H9 (cell line): ENCODE data around the gene FHL3. TPM values are rescaled to one million over a fixed set of nuclear protein-coding genes. Genes with fewer than 3 reads are reported as not detected.

Experiments
- DNase-seq: peaks from one replicate; pipeline ENCODE4 v3.0.0-alpha.2; 2017
- H2AFZ ChIP-seq: one replicate; pipeline ENCODE4 v1.6.1; 2013; ENCODE audit warnings: mild to moderate bottlenecking, low read length, control low read depth, moderate library complexity
- H2AK5ac ChIP-seq: 2 replicates; pipeline ENCODE4 v1.6.1; 2013; ENCODE audit warnings: low read length, control low read depth, mixed read lengths; ENCODE audit not compliant: insufficient read length
- H2BK120ac ChIP-seq: one replicate; pipeline ENCODE4 v1.6.1; 2013; ENCODE audit warnings: low read depth, mild to moderate bottlenecking, low read length, control low read depth, inconsistent platforms; ENCODE audit not compliant: poor library complexity, severe bottlenecking
- H2BK12ac ChIP-seq: 2 replicates; pipeline ENCODE4 v1.6.1; 2013; ENCODE audit warnings: low read length, control low read depth, mixed read lengths, low read depth; ENCODE audit not compliant: insufficient read length
- H2BK15ac ChIP-seq: 2 replicates; pipeline ENCODE4 v1.6.1; 2013; ENCODE audit warnings: low read depth, low read length, control low read depth
- H2BK20ac ChIP-seq: one replicate; pipeline ENCODE4 v1.6.1; 2013; ENCODE audit warnings: low read depth, mild to moderate bottlenecking, low read length, control low read depth, inconsistent platforms; ENCODE audit not compliant: poor library complexity, severe bottlenecking
- H2BK5ac ChIP-seq: 2 replicates; pipeline ENCODE4 v1.6.1; 2013; ENCODE audit warnings: low read length, control low read depth, mixed read lengths; ENCODE audit not compliant: insufficient read length
- H3K14ac ChIP-seq: 2 replicates; pipeline ENCODE4 v1.6.1; 2013; ENCODE audit warnings: low read length, control low read depth; ENCODE audit not compliant: insufficient read depth
- H3K18ac ChIP-seq: 2 replicates; pipeline ENCODE4 v1.6.1; 2013; ENCODE audit warnings: low read depth, mild to moderate bottlenecking, mixed read lengths, low read length, control low read depth; ENCODE audit not compliant: insufficient read length
- H3K23ac ChIP-seq: 2 replicates; pipeline ENCODE4 v1.6.1; 2013; ENCODE audit warnings: low read length, control low read depth, mixed read lengths, low read depth; ENCODE audit not compliant: insufficient read length
- H3K23me2 ChIP-seq: 2 replicates; pipeline ENCODE4 v1.6.1; 2013; ENCODE audit warnings: low read depth, mild to moderate bottlenecking, mixed read lengths, low read length, control low read depth; ENCODE audit not compliant: insufficient read length, poor library complexity, severe bottlenecking
- H3K27ac ChIP-seq: 2 replicates; pipeline ENCODE4 v1.5.1; 2013; ENCODE audit warnings: low read length, control low read depth, mixed read lengths, low read depth; ENCODE audit not compliant: insufficient read length
- H3K27me3 ChIP-seq: 2 replicates; pipeline ENCODE4 v1.6.1; 2013; ENCODE audit warnings: low read length, control low read depth, inconsistent platforms; ENCODE audit not compliant: insufficient read depth
- H3K4ac ChIP-seq: 2 replicates; pipeline ENCODE4 v1.6.1; 2013; ENCODE audit warnings: low read depth, mild to moderate bottlenecking, control low read depth, inconsistent platforms, low read length, moderate library complexity
- H3K4me1 ChIP-seq: 2 replicates; pipeline ENCODE4 v1.6.1; 2013; ENCODE audit warnings: low read length, control low read depth, inconsistent platforms; ENCODE audit not compliant: insufficient read depth
- H3K4me2 ChIP-seq: 2 replicates; pipeline ENCODE4 v1.6.1; 2013; ENCODE audit warnings: low read length, control low read depth, mixed read lengths; ENCODE audit not compliant: insufficient read length, insufficient read depth
- H3K56ac ChIP-seq: 2 replicates; pipeline ENCODE4 v1.6.1; 2013; ENCODE audit warnings: low read depth, mild to moderate bottlenecking, mixed read lengths, low read length, control low read depth; ENCODE audit not compliant: insufficient read length
- H3K79me1 ChIP-seq: 2 replicates; pipeline ENCODE4 v1.6.1; 2013; ENCODE audit warnings: low read depth, mild to moderate bottlenecking, moderate library complexity, low read length, control low read depth, inconsistent platforms; ENCODE audit not compliant: insufficient read depth, poor library complexity, severe bottlenecking
- H3K79me2 ChIP-seq: 2 replicates; pipeline ENCODE4 v1.6.1; 2013; ENCODE audit warnings: low read length, control low read depth, inconsistent platforms; ENCODE audit not compliant: insufficient read depth
- H3K9ac ChIP-seq: 2 replicates; pipeline ENCODE4 v1.6.1; 2013; ENCODE audit warnings: low read length, control low read depth, mixed read lengths; ENCODE audit not compliant: insufficient read length; ENCODE audit errors: extremely low read depth
- H3K9me3 ChIP-seq: one replicate; pipeline ENCODE4 v1.6.1; 2013; ENCODE audit warnings: low read depth, low read length, inconsistent platforms; ENCODE audit not compliant: control insufficient read depth
- H3T11ph ChIP-seq: one replicate; pipeline ENCODE4 v1.6.1; 2013; ENCODE audit warnings: mild to moderate bottlenecking, low read length, control low read depth, inconsistent platforms
- H4K20me1 ChIP-seq: one replicate; pipeline ENCODE4 v1.6.1; 2013; ENCODE audit not compliant: control insufficient read depth, insufficient read length, insufficient read depth
- H4K5ac ChIP-seq: 2 replicates; pipeline ENCODE4 v1.6.1; 2013; ENCODE audit warnings: low read depth, mild to moderate bottlenecking, mixed read lengths, low read length, control low read depth; ENCODE audit not compliant: insufficient read length
- H4K8ac ChIP-seq: replicated peaks from 2 replicates; pipeline ENCODE4 v1.6.1; 2013; ENCODE audit warnings: low read length, control low read depth, mixed read lengths, low read depth; ENCODE audit not compliant: insufficient read length
- H4K91ac ChIP-seq: 2 replicates; pipeline ENCODE4 v1.6.1; 2013; ENCODE audit warnings: low read depth, mild to moderate bottlenecking, moderate library complexity, mixed read lengths, low read length, control low read depth; ENCODE audit not compliant: insufficient read length
- H3K27ac Mint-ChIP-seq, 3 experiments: 2 replicates in 2 of 3; 3 replicates in 1 of 3; pipeline ENCODE4 v1.8.0; 2020 to 2021; ENCODE audit warnings: mixed read lengths in 3 of 3, mild to moderate bottlenecking in 1 of 3, moderate library complexity in 1 of 3
- H3K27me3 Mint-ChIP-seq: 2 replicates; pipeline ENCODE4 v1.8.0; 2021; ENCODE audit warnings: low read depth, mild to moderate bottlenecking, moderate library complexity, mixed read lengths
- H3K36me3 Mint-ChIP-seq, 3 experiments: 2 replicates in 2 of 3; 3 replicates in 1 of 3; pipeline ENCODE4 v1.8.0; 2020 to 2021; ENCODE audit warnings: low read depth in 3 of 3, mixed read lengths in 3 of 3; ENCODE audit not compliant: insufficient read depth in 1 of 3
- H3K4me1 Mint-ChIP-seq, 2 experiments: 2 replicates each; pipeline ENCODE4 v1.8.0; 2020; ENCODE audit warnings: mixed read lengths in 2 of 2
- H3K4me3 Mint-ChIP-seq, 2 experiments: 2 replicates in 1 of 2; 3 replicates in 1 of 2; pipeline ENCODE4 v1.8.0; 2020 to 2021; ENCODE audit warnings: mild to moderate bottlenecking in 2 of 2, mixed read lengths in 2 of 2, moderate library complexity in 1 of 2
- H3K9me3 Mint-ChIP-seq, 2 experiments: 2 replicates in 1 of 2; 3 replicates in 1 of 2; pipeline ENCODE4 v1.8.0; 2020; ENCODE audit warnings: mild to moderate bottlenecking in 2 of 2, mixed read lengths in 2 of 2, moderate library complexity in 1 of 2
- CTCF ChIP-seq: fragments of 200-600 bp; sonication (generic); conservative IDR thresholded peaks from 3 replicates; pipeline ENCODE4 v1.8.0; 2021; ENCODE audit warnings: antibody characterized with exemption, mild to moderate bottlenecking
- WGBS: extraction: QIAGEN DNeasy Blood & Tissue Kit; methylation state at CpG from one replicate; pipeline ENCODE4 v1.1.7; 2013; ENCODE audit warnings: missing lambda C conversion rate, low lambda C conversion rate, mixed read lengths; ENCODE audit not compliant: insufficient read length; ENCODE audit errors: extremely low coverage; 5-methylcytosine and 5-hydroxymethylcytosine counted together
- total RNA-seq: library from RNA; stranded (reverse); gene quantifications from 2 replicates; pipeline ENCODE4 v1.2.1, GENCODE V29; 2021

The FHL3 gene
- total RNA-seq, 1 experiment from 2014 or later = 32.8 TPM

- no peak overlapping the region for H3K4ac ChIP-seq
- H3K27ac Mint-ChIP-seq = peak overlapping the region; percentile 94 to 98 (median 98)
- H3K4me1 Mint-ChIP-seq = peaks cover 52 to 57% of the 10 kb centered on the region in 2 experiments
- H2BK20ac ChIP-seq = no peak overlapping the region
- no peak overlapping the region for H3T11ph ChIP-seq
- no peak overlapping the region for H4K5ac ChIP-seq
- H3K56ac ChIP-seq = no peak overlapping the region
- no peak overlapping the region for H3K27ac ChIP-seq
- no peak overlapping the region for H2BK15ac ChIP-seq
- H3K9ac ChIP-seq = peak overlapping the region; percentile 2
- H4K20me1 ChIP-seq = no peaks in the 10 kb centered on the region
- H2BK5ac ChIP-seq = no peak overlapping the region
- no peak overlapping the region for H3K23ac ChIP-seq
- peaks cover 26% of the 10 kb centered on the region for H3K4me1 ChIP-seq
- no peaks in the 10 kb centered on the region for H3K9me3 ChIP-seq
- H3K9me3 Mint-ChIP-seq = no peaks in the 10 kb centered on the region
- H4K8ac ChIP-seq = no peak overlapping the region
- H3K4me2 ChIP-seq = peak overlapping the region; percentile 19
- H2BK120ac ChIP-seq = no peak overlapping the region
- no CpG with 5 or more reads among the region's 13 CpGs for WGBS
- H3K23me2 ChIP-seq = peaks cover 13% of the 10 kb centered on the region
- H3K27me3 ChIP-seq = no peaks in the 10 kb centered on the region
- H3K79me1 ChIP-seq = no peaks in the 10 kb centered on the region
- no peak overlapping the region for H2AFZ ChIP-seq
- H3K27me3 Mint-ChIP-seq = no peaks in the 10 kb centered on the region; the same call in 1 of the 2 replicates
- H3K4me3 Mint-ChIP-seq = peak overlapping the region; percentile 28 to 60; a peak in 3 of 5 replicates
- H2AK5ac ChIP-seq = peak overlapping the region; percentile 37
- no peak for TF ChIP-seq CTCF
- peak overlapping the region; percentile 27 for H3K14ac ChIP-seq
- DNase-seq = peak; percentile 64
- H3K36me3 Mint-ChIP-seq = peaks cover 17 to 30% (median 22%) of the 10 kb centered on the region in 3 experiments
- H2BK12ac ChIP-seq = no peak overlapping the region
- peaks cover 12% of the 10 kb centered on the region; the same call in 1 of the 2 replicates for H3K79me2 ChIP-seq
- peak overlapping the region; percentile 83 for H3K18ac ChIP-seq
- H4K91ac ChIP-seq = peak overlapping the region; percentile 80
Observed at GRCh38 chr1:38000529-38001455, 4.5 kb downstream of the FHL3 start.
